Measurements from ENCODE around the gene FAT3. TPM values are rescaled to one million over a fixed set of nuclear protein-coding genes. Genes with fewer than 3 reads are reported as not detected.

FAT3 gene
- total RNA-seq, 2 donors from 2014 or later = 0.33 to 0.75 TPM

DNA sequence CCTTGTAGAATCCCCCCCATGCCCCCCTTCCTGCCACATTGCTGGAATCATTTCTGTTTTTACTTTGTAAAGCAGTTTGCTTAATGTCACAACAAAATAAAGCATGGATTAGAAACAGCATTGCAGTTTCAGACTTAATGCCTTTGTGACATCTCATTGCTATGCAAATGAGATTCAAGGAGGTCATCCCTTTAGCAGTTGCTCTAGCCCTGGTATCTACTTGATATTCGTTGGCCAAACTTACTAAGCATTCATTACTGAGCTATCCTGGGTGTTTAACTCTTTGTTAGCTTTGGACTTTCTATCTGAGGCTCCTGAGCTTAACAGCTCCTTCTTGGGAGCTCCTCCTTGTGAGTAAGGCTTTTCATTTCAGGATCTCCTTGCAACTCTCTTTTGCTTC is 16.3 kb downstream of the FAT3 start:
- no peak overlapping the region for H3K4me3 ChIP-seq
- no peaks in the 10 kb centered on the region for H3K9me3 ChIP-seq
- no peak for DNase-seq (ENCODE audit: low spot score)
- no peaks in the 10 kb centered on the region for H3K36me3 ChIP-seq
- TF ChIP-seq, protein P1, sequence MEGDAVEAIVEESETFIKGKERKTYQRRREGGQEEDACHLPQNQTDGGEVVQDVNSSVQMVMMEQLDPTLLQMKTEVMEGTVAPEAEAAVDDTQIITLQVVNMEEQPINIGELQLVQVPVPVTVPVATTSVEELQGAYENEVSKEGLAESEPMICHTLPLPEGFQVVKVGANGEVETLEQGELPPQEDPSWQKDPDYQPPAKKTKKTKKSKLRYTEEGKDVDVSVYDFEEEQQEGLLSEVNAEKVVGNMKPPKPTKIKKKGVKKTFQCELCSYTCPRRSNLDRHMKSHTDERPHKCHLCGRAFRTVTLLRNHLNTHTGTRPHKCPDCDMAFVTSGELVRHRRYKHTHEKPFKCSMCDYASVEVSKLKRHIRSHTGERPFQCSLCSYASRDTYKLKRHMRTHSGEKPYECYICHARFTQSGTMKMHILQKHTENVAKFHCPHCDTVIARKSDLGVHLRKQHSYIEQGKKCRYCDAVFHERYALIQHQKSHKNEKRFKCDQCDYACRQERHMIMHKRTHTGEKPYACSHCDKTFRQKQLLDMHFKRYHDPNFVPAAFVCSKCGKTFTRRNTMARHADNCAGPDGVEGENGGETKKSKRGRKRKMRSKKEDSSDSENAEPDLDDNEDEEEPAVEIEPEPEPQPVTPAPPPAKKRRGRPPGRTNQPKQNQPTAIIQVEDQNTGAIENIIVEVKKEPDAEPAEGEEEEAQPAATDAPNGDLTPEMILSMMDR (IDR thresholded peaks at IDR 0.05) = no peak
- H3K27me3 ChIP-seq = no peaks in the 10 kb centered on the region
- H3K4me1 ChIP-seq = no peaks in the 10 kb centered on the region
- no peak overlapping the region for H3K27ac ChIP-seq

DNA sequence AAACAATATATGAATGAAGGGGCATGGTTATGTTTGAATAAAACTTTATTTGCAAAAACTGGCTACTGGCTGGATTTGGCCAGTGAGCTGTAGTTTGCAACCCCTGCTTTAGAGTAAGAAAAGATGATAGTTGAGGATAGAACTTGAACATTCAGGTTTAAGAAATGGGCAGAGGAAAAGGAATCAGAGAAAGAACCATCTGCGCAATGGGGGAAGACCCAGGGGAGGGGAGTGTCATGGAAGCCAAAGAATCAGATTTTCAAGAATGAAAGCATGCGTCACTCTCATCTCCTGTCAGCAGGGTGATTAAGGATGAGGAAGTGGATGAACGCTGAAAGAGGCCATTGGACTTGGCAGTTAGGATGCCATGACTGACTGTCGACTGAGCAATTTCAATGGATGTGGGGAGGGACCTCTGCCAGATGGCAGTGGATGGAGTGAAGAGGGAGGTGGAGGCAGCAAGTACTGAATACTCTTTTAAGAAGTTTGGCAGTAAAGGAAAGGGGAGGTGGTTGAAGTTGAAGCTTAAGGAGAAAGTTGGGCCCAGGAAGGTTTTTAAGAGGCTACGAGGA is 21.2 kb downstream of the FAT3 start:
- no peaks in the 10 kb centered on the region for H3K4me1 ChIP-seq
- no peak for DNase-seq (ENCODE audit: low spot score)
- no peaks in the 10 kb centered on the region for H3K36me3 ChIP-seq
- no peaks in the 10 kb centered on the region for H3K9me3 ChIP-seq
- no peak overlapping the region for H3K27ac ChIP-seq
- TF ChIP-seq, protein P1 (IDR thresholded peaks at IDR 0.05) = no peak
- H3K4me3 ChIP-seq = no peak overlapping the region
- H3K27me3 ChIP-seq = no peaks in the 10 kb centered on the region

DNA sequence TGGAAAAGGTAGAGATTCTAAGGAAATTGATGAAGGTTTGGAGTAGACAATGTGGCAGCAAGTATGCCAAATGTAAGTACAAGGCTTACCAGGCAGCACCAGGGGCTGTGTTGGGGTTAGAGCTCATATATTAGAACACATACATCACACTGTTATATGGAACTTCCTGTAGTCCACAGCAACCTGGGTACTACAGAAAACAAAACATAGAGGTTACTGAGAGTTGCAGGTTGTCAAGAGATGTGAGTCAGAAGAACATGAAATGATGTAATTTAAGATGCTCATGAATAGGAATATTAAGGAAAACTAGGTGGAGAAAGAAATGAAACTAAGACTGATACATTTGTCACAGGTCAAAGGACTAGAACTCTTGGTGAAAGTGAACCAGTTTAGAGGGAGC is 22.0 kb downstream of the FAT3 start:
- DNase-seq (ENCODE audit: low spot score) = no peak
- no peaks in the 10 kb centered on the region for H3K27me3 ChIP-seq
- H3K27ac ChIP-seq = no peak overlapping the region
- no peak overlapping the region for H3K4me3 ChIP-seq
- no peaks in the 10 kb centered on the region for H3K4me1 ChIP-seq
- no peaks in the 10 kb centered on the region for H3K36me3 ChIP-seq
- TF ChIP-seq, protein P1 (IDR thresholded peaks at IDR 0.05) = no peak
- no peaks in the 10 kb centered on the region for H3K9me3 ChIP-seq

DNA sequence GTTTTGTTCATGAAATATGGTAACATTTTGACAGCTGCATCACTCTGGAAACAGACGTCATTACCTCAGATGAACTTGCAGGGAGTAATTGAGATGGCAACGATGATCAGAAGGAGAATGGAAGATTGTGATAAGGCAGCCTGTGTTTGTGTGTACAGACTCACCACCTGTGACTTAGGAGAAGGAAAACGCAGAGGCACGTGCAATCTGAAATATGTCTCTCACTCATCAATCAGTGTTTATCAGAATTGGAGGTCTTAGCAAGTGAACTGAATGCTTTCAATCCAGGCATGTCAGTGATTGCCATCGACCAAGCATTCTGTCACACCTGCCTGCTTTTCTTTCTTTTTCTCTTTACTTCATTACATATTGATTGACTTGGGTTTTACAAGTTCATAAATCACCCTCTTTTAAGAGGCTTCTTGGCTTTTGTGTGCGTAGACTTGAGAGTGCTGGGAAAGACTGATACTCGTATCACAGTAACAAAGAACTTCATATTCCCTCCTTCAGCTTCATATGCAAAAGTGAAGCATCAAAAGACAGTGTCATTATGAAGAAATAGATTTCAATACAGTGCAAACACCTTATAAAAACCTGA is 24.6 kb downstream of the FAT3 start:
- Histone ChIP-seq H3K4me1 (no peaks in the 10 kb centered on the region), H3K36me3 (no peaks in the 10 kb centered on the region), H3K9me3 (no peaks in the 10 kb centered on the region), H3K27me3 (no peaks in the 10 kb centered on the region), H3K27ac (no peak overlapping the region), H3K4me3 (no peak overlapping the region)
- DNase-seq (ENCODE audit: low spot score) = no peak
- TF ChIP-seq, protein P1 (IDR thresholded peaks at IDR 0.05) = no peak

DNA sequence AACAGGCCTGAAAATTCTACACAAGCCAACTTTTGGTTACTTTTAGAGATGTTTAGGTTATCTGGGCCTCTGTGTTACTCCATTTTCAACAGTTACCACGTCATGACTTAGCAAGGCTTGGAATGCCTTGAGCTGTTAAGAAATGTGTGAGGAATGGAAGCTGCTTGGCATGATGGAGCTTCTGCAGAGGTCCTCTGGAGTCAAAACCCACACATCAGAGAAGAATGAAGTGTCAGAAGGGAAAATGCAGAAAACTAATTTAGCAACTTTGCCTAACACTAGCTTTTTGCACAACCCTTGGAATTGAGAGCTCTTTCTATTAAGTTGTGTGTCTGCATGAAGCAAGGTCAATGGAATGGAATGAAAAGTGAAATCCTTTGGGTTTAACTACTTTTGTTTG is 27.4 kb downstream of the FAT3 start:
- Histone ChIP-seq H3K27me3 (no peaks in the 10 kb centered on the region), H3K36me3 (no peaks in the 10 kb centered on the region), H3K27ac (no peak overlapping the region), H3K4me1 (no peaks in the 10 kb centered on the region), H3K4me3 (no peak overlapping the region), H3K9me3 (no peaks in the 10 kb centered on the region)
- TF ChIP-seq, protein P1 (IDR thresholded peaks at IDR 0.05) = no peak
- DNase-seq (ENCODE audit: low spot score) = no peak

DNA sequence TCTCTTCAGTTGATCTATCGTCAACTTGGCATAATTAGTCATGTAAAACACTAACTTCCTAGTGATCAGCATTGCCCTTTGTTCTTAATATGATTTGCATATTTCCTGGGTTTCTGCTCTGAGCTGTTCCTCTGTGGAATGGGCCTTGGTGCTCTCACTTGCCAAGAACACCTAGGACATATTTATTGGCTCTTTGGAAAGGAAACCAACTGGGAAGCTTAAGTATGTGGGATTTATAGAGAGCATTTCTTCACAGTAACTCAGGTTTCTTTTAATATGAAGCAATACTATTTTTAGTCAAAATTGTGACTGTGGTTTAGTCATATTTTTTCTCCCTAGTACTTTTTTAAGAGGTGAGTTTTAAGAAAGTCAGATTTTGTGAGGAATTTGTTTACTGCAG is 28.8 kb downstream of the FAT3 start:
- Histone ChIP-seq H3K4me3 (no peak overlapping the region), H3K36me3 (no peaks in the 10 kb centered on the region), H3K9me3 (no peaks in the 10 kb centered on the region), H3K27me3 (no peaks in the 10 kb centered on the region), H3K27ac (no peak overlapping the region), H3K4me1 (no peaks in the 10 kb centered on the region)
- TF ChIP-seq, protein P1 (IDR thresholded peaks at IDR 0.05) = no peak
- no peak for DNase-seq (ENCODE audit: low spot score)

Data from right atrium auricular region (tissue), 2 donors.